Activated T-cell treated with anti-CD3 and anti-CD28 coated beads for 1 hour (primary cell): Measurements from ENCODE around the gene COX18.

Experiments used
- DNase-seq: peaks from one replicate; pipeline ENCODE4 v3.0.0-alpha.2; 2020; ENCODE audit warnings: low read depth

Gene COX18

DNA sequence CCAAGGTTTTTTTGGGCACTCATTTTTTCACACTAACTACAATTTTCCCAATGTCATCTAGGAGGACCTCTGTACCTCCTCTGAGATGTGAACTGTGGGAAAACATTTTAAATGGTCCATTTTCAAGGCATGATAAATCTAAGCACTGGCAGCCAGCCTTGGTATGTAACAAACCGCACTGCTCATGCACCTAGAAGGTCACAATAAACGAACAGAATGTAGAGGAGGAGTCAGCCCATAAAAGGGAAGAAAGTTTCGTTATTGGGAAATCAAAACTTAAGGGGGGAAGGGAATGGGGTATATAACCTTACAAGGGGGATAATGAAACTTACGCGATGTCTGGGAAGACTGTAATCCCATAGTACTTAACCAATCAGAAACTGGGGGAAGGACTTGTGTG, 16.4 kb downstream of the COX18 start:
- no peak for DNase-seq

DNA sequence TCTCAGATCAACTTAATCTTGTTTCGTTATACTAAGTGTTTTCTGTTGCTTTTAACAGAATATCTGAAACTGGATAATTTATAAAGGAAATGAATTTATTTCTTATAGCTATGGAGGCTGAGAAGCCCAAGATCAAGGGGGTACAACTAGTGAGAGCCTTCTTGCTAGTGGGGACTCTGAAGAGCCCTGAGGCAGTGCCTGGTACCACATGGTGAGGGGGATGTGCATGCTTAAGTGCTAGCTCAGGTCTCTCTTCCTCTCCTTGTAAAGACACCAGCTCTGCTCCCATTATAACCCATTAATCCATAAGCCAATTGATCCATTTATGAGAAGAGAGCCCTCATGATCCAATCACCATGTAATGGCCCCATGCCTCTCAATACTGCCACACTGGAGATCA, 17.9 kb downstream of the COX18 start:
- DNase-seq = no peak

DNA sequence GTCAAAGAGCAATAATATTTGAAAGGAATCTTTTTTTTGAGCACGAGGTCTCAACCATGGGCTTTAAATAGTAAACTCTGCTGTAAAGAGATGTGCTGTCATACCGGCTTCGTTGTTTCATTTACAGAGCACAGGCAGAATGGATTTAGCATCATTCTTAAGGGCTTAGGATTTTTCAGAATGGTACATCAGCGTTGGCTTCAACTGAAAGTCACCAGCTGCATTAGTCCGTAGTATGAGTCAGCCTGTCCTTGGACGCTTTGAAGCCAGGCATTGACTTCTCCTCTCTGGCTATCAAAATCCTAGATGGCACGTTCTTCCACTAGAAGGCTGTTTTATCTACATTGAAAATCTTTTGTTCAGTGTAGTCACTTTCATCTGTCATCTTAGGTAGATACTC, 23.6 kb downstream of the COX18 start:
- no peak for DNase-seq

DNA sequence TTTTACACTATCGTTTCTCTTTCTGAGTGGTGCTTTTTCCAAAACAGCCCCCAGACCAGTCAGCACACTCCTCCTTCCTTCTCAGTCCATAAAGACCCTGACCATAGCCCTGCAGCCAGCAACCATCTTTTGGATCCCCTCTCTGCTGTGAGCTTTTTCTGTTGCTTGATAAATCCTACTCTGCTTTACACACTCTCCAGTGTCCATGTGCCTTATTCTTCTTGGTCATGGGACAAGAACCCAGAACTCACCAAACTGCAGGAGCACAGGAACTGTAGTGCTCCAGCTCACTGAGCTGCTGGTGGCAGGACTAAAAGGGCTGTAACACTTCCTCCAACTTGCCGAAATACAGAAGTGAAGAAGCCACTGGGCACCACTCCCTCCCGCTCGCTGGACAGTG, 32.5 kb downstream of the COX18 start:
- no peak for DNase-seq

DNA sequence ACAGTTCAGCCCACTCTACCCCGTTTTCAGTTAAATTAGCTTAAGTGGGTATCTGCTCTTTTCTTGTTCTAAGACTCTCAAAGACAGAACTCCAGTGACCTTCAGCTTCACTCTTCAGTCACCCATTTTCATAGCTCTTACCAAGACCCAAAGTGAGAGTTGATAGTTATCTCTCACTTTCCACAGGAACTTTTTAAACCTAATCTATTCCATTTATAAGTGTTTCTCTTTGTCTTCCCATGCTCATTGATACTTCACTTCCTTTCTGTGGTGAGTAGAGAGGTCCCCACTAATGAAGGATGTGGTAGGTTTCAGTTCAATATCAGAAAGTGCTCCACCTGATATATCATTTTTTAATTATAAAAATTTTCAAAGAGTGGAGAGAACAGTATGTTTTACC, 33.4 kb downstream of the COX18 start:
- no peak for DNase-seq

DNA sequence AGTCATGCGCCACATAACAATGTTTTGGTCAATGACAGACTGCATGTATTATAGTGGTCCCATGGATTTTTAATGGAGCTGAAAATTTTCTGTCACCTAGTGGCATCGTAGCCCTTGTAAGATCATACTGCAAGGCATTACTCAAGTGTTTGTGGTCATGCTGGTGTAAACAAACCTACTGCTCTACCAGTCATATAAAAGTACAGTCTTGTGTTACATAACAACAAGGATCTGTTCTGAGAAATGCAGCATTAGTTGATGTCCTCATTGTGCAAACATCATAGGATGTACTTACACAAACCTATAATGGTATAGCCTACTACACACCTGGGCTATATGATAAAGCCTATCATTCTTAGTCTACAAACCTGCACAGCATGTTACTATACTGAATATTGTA, 34.6 kb downstream of the COX18 start:
- DNase-seq = no peak

DNA sequence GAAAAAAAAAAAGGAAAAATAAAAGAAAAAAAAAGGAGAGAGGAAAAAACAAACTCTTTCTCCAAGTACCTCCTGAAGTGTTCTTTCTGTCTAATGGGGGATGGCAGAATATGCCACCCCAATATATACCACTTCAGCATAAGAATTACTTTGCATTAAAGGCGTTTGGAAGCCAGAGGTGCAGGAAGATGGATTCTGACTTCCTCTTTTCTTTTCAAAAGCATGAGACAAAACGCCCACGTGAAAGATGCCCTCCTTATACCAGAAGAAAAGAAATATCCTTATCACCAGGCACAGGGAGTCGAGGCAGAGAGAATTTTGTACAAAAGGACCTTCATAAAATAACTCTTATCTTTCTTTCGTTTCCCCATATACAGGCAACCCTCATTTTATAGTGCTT, 40.9 kb downstream of the COX18 start:
- no peak for DNase-seq

DNA sequence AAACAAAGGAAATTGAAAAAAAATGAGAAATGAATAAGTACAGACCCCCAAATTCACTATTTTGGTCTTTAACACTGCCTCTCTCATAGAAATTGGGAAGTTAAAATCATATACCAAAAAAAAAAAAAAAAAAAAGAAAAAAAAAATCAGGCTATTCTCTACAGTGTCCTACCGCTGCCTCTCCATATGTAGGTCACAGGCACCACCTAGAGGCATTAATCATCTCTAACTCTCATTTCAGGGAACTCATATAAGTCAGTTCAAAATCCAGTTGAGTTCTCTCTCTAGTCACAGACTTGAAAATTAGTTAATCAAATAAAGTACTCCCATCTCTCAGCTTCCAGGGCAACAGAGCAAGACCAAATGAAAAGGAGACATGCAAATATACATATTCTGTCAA, 47.9 kb downstream of the COX18 start:
- no peak for DNase-seq

DNA sequence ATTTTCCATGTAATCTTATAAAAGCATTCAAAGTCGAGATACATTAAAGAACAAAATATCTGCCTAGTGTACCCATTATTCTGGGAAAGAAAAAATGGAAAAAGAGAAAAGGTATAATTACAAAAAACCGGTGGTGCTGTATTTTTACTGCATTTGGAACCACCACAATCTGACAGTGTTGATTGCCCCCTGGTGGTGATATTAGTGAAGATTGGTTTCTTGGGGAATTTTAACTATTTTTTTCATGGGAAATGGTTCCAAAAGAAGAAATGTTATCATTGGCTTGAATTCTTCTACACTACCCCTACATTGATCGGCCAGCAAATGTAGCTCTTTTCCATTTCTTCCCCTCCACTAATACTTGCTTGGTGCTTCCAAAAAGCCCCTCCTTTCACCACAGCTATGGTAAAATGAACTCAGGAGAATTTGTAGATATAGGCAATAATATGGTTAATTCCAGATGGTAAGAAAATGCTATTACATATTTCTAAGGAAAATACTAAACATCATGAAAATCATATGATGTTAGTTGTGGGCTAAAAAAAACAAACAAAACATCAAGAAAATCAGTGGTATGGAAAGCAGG, 50.0 kb downstream of the COX18 start:
- DNase-seq = no peak

DNA sequence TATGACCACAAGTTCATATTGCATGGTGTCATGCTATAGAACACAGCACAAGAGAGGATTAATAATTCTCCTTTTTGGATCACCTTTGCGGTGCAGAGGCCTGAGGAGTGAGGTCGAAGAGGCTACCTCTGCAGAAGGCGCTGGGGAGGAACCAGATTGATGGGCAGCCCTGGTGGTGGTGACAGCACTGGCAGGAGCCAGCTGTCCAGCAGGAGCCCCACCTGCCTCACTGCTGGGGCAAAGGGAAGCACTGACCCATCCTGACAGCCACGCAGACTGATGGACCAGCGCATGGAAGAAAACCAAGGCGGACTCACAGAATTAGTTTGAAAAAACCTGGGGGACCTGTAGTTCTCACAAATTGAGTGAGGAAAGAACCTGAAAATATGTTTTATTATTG, 50.9 kb downstream of the COX18 start:
- DNase-seq = no peak

DNA sequence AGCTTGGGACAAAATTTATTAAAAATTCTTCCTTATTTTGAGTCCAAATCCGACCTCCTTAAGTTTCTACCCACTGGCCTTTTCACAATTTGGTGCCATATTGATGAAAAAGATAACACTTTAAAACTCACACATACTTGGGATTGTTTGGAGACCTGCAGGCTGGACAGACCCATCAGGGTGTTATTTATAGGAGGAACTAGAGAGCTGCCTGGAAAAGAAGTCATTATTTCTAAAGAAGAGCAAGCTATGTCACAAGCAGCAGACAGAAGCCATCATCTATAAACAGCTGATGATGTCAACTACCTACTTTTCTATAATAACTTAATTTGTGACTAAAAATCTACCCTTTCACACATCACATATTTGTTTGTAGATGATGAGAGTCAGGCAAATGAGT, 56.2 kb downstream of the COX18 start:
- DNase-seq = no peak

DNA sequence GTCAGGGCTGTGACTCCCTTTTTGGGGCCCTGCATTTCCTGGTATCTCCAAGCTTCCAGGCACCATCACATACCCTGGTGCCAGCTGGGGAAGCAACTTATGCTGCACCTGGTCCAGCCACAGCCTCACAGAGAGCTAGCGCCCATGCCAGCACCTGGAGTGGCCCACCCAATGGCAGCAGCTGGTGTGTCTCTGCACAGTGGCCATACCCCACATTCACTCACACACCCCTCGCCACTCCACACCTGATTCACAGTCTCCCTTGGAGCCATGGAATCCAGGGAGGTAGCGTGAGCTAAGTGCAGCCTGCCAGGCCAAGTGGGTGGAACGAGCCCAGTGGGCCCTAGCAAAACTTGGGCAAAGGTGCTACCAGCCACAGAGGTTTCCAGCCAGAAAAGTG, 56.8 kb downstream of the COX18 start:
- DNase-seq = no peak

DNA sequence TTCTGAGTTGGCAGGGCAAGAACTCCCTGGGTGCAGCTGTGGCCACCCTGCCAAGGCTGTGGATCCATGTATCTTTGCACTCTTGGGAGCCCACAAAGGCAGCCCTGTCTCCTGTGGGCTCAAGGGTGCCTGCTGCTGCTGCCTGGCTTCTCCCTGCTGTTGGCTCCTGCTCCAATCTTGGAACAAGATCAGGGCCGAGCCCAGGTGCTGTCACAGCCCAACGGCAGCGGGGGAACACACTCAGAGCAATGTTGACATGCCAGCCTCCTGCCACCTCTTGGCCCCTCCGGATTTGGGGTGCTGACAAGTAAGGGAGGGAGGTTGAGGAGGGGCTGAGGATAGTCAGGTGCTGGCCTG, 57.9 kb downstream of the COX18 start:
- DNase-seq = no peak

DNA sequence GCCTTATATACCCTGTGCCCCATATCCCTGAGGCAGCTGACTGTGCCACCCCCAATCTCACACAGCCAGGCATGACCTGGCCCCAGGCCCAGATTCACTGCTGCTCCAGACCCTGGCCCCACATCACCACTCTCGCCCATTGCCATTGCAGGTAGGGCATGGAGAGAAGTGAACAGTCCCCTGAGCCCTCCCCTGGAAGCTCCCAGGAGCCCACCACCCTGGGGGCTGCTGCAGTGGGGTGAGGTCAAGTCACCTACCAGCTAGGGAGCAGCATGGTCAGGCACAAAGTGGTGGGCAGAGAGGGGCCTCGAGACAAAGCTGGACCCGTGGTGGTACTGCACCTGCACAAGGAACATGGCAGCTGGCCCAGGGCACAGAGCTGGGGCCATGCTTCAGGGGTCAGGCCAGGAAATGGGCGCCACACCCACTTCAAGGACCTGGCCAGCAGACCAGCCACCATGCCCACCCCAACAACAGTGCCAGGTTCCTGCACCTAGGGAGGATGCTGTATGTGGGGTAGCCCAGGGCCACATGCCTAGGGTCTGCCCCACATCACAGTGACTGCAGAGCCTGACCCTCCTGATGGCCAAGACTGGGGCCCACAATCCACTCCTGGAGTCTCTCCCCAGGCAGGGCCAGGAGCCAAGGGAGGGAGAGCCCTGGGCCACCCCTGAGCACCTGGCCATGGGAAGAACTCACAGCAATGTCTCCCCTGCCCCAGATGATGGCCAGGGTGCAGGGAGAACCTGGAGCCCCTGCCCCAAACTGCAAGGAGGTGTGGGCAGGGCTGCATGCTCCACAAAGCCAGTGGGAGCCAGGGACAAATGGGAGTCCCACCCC, 58.5 kb downstream of the COX18 start:
- DNase-seq = no peak

DNA sequence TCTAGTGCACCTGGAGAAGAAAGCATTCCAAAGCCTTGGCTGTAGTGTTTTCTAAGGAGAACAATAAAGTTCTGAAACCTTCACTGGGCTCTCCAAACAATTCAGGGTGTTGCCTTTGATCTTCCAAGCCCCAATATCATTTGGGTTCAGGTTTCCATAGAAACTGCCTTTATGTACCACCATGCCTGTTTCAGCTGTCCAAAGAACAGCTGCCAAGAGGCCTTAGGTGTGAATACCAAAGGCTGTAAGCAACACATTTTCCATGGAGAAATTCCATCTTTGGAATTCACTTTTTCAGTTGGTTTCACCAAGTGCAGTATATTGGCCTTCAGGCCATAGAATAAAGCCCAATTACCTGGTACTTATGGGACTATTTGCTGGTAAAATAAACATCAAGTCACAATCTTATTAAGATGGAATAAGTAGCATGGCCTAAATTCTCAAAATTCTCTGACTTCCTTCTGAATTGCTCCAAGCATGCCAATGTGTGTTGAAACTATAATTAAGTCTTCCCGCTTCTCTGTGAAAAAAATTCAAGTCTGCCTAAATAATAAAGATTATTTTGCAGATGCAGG, 61.9 kb downstream of the COX18 start:
- no peak for DNase-seq

DNA sequence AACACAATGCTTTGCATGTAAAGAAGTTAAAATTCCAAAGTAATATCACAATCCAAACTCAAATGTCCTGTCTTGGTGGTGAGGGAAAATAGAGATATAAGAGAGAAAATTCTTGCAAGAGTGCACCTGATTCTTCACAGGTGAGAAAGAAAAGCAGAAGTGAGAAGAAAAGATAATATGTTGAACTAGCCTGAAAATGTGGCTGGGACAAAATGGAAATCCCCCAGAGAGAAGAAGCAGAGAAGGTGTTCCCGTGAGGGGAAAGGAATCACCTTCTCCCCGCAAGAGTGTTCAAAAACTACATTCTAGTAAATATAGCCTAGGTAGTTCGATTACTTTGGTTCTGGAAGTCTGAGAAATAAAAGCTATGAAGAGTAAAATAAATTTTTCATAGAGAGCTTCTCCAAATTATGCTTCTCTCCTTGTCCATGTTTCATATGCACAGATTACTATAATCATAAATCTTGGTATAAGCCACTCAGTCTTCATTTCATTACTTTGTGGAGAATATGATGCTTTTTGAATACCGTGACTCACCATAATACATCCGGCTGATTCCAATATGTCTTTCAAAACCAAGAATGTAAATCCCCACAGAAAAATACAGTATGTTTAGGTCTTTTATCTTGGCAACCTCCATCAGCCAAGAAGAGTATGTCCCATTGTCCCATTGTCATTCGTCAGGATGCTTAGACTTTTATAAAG, 63.1 kb downstream of the COX18 start:
- DNase-seq = no peak

DNA sequence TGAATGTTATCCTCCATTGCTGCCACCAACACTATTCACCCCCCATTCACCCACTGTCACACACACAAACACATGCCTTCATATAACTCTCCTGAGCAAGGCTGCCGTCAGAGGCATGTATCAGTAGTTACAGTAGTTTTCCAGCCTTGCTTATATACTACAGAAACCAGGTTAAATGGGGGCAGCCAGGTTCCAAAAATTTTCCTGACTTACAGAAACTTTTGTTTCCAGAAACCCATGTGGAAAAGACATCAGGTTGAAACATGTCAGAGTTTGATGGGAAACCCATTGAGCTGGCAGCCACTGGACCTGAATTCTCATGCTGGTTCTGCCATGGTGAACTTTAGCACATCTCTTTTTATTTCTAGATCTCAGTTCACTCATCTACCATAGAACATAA, 64.0 kb downstream of the COX18 start:
- no peak for DNase-seq
